Gastrocnemius medialis (tissue), 4 donors: Measurements from ENCODE around the gene P4HA2.

ENCODE experiments used
- CTCF ChIP-seq, 5 experiments: fragments of 450-650 bp in 3 of 5; fragments of 200-600 bp in 2 of 5; sonication (generic) in 2 of 5; IDR thresholded peaks in 4 of 5; conservative IDR thresholded peaks in 1 of 5; 1 replicate in 4 of 5; 2 replicates in 1 of 5; pipeline ENCODE4 v1.5.1; 2016 to 2019; ENCODE audit warnings: antibody characterized with exemption in 5 of 5, mild to moderate bottlenecking in 3 of 5, moderate library complexity in 3 of 5
- POLR2A ChIP-seq, 2 donors: fragments of 450-650 bp; IDR thresholded peaks; one replicate each; pipeline ENCODE4 v1.6.1; 2017; ENCODE audit warnings: antibody characterized with exemption in 2 of 2, mild to moderate bottlenecking in 2 of 2, moderate library complexity in 2 of 2

- TF ChIP-seq POLR2A (IDR thresholded peaks at IDR 0.05) (no peak), CTCF (IDR thresholded peaks at IDR 0.05 in 4 of 5, conservative IDR thresholded peaks at IDR 0.05 in 1 of 5) (no peak)
Observed at GRCh38 chr5:132225165-132226032, 2.3 kb downstream of the P4HA2 start.
